Lung (tissue), 12 donors: ENCODE data around the gene TMEM248. TPM values are rescaled to one million over a fixed set of nuclear protein-coding genes. Genes with fewer than 3 reads are reported as not detected.
"Not testable (repeated sequence)": the region's sequence is repeated elsewhere in the genome, so short reads cannot be mapped to it uniquely, and the experiment has no call there.

ENCODE experiments used
- ATAC-seq: fragments of 200-7000 bp; cut with Tn5 transposase; one replicate; pipeline ENCODE4 v1.9.1; 2020; ENCODE audit warnings: moderate number of reproducible peaks; ENCODE audit not compliant: insufficient read depth, low FRiP score
- DNase-seq, 3 donors: peaks; one replicate each; pipeline ENCODE4 v3.0.0-alpha.2; 2013 to 2017
- H3K27ac ChIP-seq, 2 donors: one replicate each; pipeline ENCODE4 v1.5.1; 2013; ENCODE audit warnings: mild to moderate bottlenecking in 2 of 2, moderate library complexity in 2 of 2, control low read depth in 1 of 2, inconsistent platforms in 1 of 2, low read depth in 1 of 2, low read length in 1 of 2
- H3K27me3 ChIP-seq, 3 donors: one replicate each; pipeline ENCODE4 v1.5.1; 2013; ENCODE audit warnings: low read length in 2 of 3; ENCODE audit not compliant: control insufficient read depth in 3 of 3, insufficient read depth in 3 of 3
- H3K36me3 ChIP-seq, 4 donors: one replicate each; pipeline ENCODE4 v1.5.1; 2013; ENCODE audit warnings: low read length in 4 of 4, mild to moderate bottlenecking in 1 of 4, moderate library complexity in 1 of 4; ENCODE audit not compliant: control insufficient read depth in 4 of 4, insufficient read depth in 4 of 4
- H3K4me1 ChIP-seq, 5 donors: one replicate each; pipeline ENCODE4 v1.5.1; 2013; ENCODE audit warnings: low read length in 5 of 5, mild to moderate bottlenecking in 2 of 5, moderate library complexity in 1 of 5; ENCODE audit not compliant: control insufficient read depth in 5 of 5, insufficient read depth in 5 of 5
- H3K4me3 ChIP-seq: one replicate; pipeline ENCODE4 v1.5.1; 2013; ENCODE audit warnings: mild to moderate bottlenecking, control low read depth, moderate library complexity
- H3K9ac ChIP-seq, 2 donors: one replicate each; pipeline ENCODE4 v1.5.1; 2013; ENCODE audit warnings: low read length in 2 of 2, control low read depth in 1 of 2; ENCODE audit not compliant: insufficient read depth in 1 of 2
- H3K9me3 ChIP-seq, 4 donors: one replicate each; pipeline ENCODE4 v1.5.1; 2013; ENCODE audit warnings: low read length in 3 of 4, mild to moderate bottlenecking in 1 of 4, moderate library complexity in 1 of 4; ENCODE audit not compliant: control insufficient read depth in 4 of 4, insufficient read depth in 3 of 4
- CTCF ChIP-seq: IDR thresholded peaks from 2 replicates; pipeline ENCODE4 v1.5.1; 2012; ENCODE audit warnings: mild to moderate bottlenecking; ENCODE audit errors: control extremely low read depth, extremely low read depth
- WGBS, 2 donors: extraction: QIAGEN DNeasy Blood & Tissue Kit; methylation state at CpG; one replicate each; pipeline ENCODE4 v1.1.7; 2013; 5-methylcytosine and 5-hydroxymethylcytosine counted together
- polyA plus RNA-seq, 2 donors: library from polyadenylated mRNA; stranded (reverse); fragments of 200-250 nt; gene quantifications; one replicate each; pipeline ENCODE4 v1.2.1, GENCODE V29; 2013
- total RNA-seq, 2 donors: library from RNA; depleted of rRNA in 1 of 2; stranded (reverse); fragments of >200 nt in 1 of 2; gene quantifications; one replicate each; pipeline ENCODE4 v1.2.1, GENCODE V29; 2014 to 2021
- donor health status: control.
- donor health status: control.
- donor health status: Bipolar disorder and iron deficiency.
- donor health status: healthy.
- donor health status: DM: yes; HTN: yes; CAD: no.

Gene TMEM248
- total and polyA plus RNA-seq, 4 donors: 46.0 to 114 (median 63.1) TPM

- TF ChIP-seq CTCF: peak; percentile 26
- H3K9me3 ChIP-seq, H3K27me3 ChIP-seq, H3K4me1 ChIP-seq: not testable (repeated sequence)
- DNase-seq: peak; percentile 72 to 79 (median 76)
- Histone ChIP-seq H3K27ac (peak overlapping the region; percentile 98), H3K4me3 (peak overlapping the region; percentile 83), H3K36me3 (peaks cover 6 to 16% (median 10%) of the 10 kb centered on the region in 4 donors), H3K9ac (peak overlapping the region; percentile 71 to 98)
- 1 to 5% methylated on average over 9 of the region's 9 CpGs for WGBS, 2 donors
- peak; percentile 66 for ATAC-seq
These were observed 73.6 kb downstream of the TMEM248 start for GRCh38 chr7:66994691-66995049.

- H3K9me3 ChIP-seq, H3K4me1 ChIP-seq, H3K27me3 ChIP-seq: not testable (repeated sequence)
- H3K36me3 ChIP-seq: peaks cover 6 to 16% (median 10%) of the 10 kb centered on the region in 4 donors
- peak; percentile 71 for ATAC-seq
- 0 to 1% methylated on average over 58 to 59 of the region's 59 CpGs for WGBS, 2 donors
- H3K4me3 ChIP-seq: peak within 1 kb of the TSS; percentile 83
- peak within 1 kb of the TSS; percentile 71 to 98 for H3K9ac ChIP-seq
- peak; percentile 97 to 99 (median 99) for DNase-seq
- H3K27ac ChIP-seq: peak within 1 kb of the TSS; percentile 98
These were observed 74.2 kb downstream of the TMEM248 start, which contains the start of gene SBDS for GRCh38 chr7:66995050-66995776. SBDS (minus strand) TSS chr7:66995586; CDS start chr7:66995417, 169 bp downstream.

- Histone ChIP-seq H3K27ac (peak within 1 kb of the TSS; percentile 68 to 87), H3K9ac (peak within 1 kb of the TSS; percentile 53 to 80), H3K36me3 (peaks cover 6 to 11% (median 8%) of the 10 kb centered on the region in 4 donors), H3K4me3 (peak within 1 kb of the TSS; percentile 80)
- WGBS, 2 donors: 0% methylated on average over 39 to 44 of the region's 44 CpGs
- not testable (repeated sequence) for H3K4me1 ChIP-seq, H3K27me3 ChIP-seq, H3K9me3 ChIP-seq
- DNase-seq (peak; percentile 99), ATAC-seq (peak; percentile 90)
These were observed 75.6 kb downstream of the TMEM248 start, which contains the start of gene TYW1 for GRCh38 chr7:66996444-66997191. TYW1 (plus strand) TSS chr7:66996833; CDS start chr7:66996979, 146 bp downstream.

GRCh38 chr7:67000601-67001258 lies 79.7 kb downstream of the TMEM248 start:
- not testable (repeated sequence) for H3K9me3 ChIP-seq, H3K4me3 ChIP-seq, H3K4me1 ChIP-seq, H3K27me3 ChIP-seq, ATAC-seq, H3K27ac ChIP-seq, H3K9ac ChIP-seq, H3K36me3 ChIP-seq
- 45 to 63% methylated on average over 3 to 4 of the region's 5 CpGs for WGBS, 2 donors
- DNase-seq: peak in 2 of 3 donors; percentile 2 to 41

- not testable (repeated sequence) for H3K27me3 ChIP-seq, H3K27ac ChIP-seq, H3K4me1 ChIP-seq, H3K4me3 ChIP-seq, DNase-seq, ATAC-seq, H3K9me3 ChIP-seq, H3K9ac ChIP-seq
- H3K36me3 ChIP-seq: peaks cover 0 to 13% (median 8%) of the 10 kb centered on the region in 4 donors
- WGBS, 2 donors: 93 to 94% methylated on average over 2 of the region's 2 CpGs
These were observed 83.1 kb downstream of the TMEM248 start for GRCh38 chr7:67004145-67004544.
